ENCODE measurements around the gene RNF220.

- TF ChIP-seq CTCF (IDR thresholded peaks at IDR 0.05) (no peak), POLR2A (IDR thresholded peaks at IDR 0.05) (no peak)
Measured at GRCh38 chr1:44411861-44412260, 6.8 kb downstream of the RNF220 start.
